ENCODE data around the gene CINP. TPM values are rescaled to one million over a fixed set of nuclear protein-coding genes. Genes with fewer than 3 reads are reported as not detected.
A peak's percentile ranks its signal among the peaks of the same experiment; 100 is the strongest.

CINP gene
- total and polyA plus RNA-seq, 9 of the 15 experiments (the other 6 are each of a cell fraction or from before 2014, with no cell fraction given): 36.3 to 63.2 (median 43.7) TPM

DNA sequence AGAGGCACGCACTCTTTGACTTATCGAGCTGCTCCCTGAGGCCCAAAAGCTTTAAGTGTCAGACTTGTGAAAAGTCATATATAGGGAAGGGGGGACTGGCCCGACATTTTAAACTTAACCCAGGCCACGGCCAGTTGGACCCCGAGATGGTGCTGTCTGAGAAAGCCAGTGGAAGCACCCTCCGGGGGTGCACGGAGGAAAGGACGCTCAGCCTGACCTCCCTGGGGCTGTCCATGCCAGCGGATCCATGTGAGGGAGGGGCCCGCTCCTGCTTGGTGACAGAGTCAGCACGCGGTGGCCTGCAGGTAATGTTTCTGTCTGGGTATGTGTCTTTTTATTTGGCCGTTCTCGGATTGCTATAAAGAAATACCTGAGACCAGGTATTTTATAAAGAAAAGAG lies 36.1 kb downstream of the CINP start (continued):
- TF ChIP-seq, protein P1, sequence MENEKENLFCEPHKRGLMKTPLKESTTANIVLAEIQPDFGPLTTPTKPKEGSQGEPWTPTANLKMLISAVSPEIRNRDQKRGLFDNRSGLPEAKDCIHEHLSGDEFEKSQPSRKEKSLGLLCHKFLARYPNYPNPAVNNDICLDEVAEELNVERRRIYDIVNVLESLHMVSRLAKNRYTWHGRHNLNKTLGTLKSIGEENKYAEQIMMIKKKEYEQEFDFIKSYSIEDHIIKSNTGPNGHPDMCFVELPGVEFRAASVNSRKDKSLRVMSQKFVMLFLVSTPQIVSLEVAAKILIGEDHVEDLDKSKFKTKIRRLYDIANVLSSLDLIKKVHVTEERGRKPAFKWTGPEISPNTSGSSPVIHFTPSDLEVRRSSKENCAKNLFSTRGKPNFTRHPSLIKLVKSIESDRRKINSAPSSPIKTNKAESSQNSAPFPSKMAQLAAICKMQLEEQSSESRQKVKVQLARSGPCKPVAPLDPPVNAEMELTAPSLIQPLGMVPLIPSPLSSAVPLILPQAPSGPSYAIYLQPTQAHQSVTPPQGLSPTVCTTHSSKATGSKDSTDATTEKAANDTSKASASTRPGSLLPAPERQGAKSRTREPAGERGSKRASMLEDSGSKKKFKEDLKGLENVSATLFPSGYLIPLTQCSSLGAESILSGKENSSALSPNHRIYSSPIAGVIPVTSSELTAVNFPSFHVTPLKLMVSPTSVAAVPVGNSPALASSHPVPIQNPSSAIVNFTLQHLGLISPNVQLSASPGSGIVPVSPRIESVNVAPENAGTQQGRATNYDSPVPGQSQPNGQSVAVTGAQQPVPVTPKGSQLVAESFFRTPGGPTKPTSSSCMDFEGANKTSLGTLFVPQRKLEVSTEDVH (IDR thresholded peaks at IDR 0.05; ENCODE audit: low read depth, partially characterized antibody): no peak
- TF ChIP-seq TARDBP (IDR thresholded peaks at IDR 0.05): no peak

DNA sequence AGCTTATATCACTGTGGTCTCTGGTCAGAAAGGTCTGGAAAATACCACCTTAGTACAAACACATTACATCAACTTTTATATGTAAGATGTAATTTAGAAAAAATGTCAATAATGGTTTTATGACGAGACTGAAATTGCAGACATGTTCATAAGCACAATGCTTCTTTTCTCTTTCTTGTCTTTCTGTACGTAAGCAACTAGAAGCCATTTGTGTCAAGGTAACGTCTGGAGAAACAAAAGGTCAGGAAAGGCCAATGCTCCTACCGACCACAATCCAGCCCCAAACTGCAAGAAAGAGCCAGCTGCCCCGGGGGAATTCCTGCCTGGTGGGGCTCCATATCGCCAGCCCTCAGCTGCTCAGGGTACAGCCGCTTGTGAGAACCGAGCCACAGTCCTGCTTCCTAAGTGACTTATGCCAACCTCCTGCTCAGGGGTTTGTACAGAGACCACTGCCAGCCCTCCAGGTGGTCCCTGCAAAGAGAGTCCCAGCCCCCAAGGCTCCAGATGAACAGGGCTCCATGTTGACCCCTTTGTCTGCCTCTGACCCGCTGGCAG lies 36.8 kb downstream of the CINP start:
- ATAC-seq: no peak
- no peaks in the 10 kb centered on the region for H3K27me3 ChIP-seq (ENCODE audit: control insufficient read depth in 2 of 2, insufficient read depth in 2 of 2, low read length in 2 of 2)
- no peak overlapping the region for H3K4me3 ChIP-seq
- H3K79me2 ChIP-seq (ENCODE audit: control insufficient read depth, insufficient read depth, low read length): peaks cover 4% of the 10 kb centered on the region; the same call in 2 of the 3 replicates
- H3K9ac ChIP-seq (ENCODE audit: insufficient read depth in 1 of 2, low read depth in 2 of 2, low read length in 2 of 2): 0 out of 4 replicates have a peak overlapping the region, but pooled peaks of 1 of the 2 experiments have one; percentile 35
- in situ Hi-C loops (cut with MboI): loop anchor here (10.0 kb wide), 1 partner anchor 189 kb away; no protein-coding TSS in a partner anchor
- CTCF ChIA-PET (ENCODE audit: low intra/inter-chr PET ratio): no interaction called here
- no peak overlapping the region for H3K4me2 ChIP-seq (ENCODE audit: insufficient read depth, low read length)
- no peak overlapping the region for H3K27ac ChIP-seq (ENCODE audit: extremely low read depth, low read depth, low read length)
- no peaks in the 10 kb centered on the region for H3K9me3 ChIP-seq (replicated peaks; ENCODE audit: control insufficient read depth, insufficient read depth, low read depth, low read length)
- POLR2A ChIA-PET: interaction anchor here (1.1 kb wide), 1 partner anchor 25 kb away, joined by 3 read pairs; no protein-coding TSS in a partner anchor
- no peaks in the 10 kb centered on the region for H3K9me1 ChIP-seq (ENCODE audit: control insufficient read depth, insufficient read depth, low read length)
- no peaks in the 10 kb centered on the region for H4K20me1 ChIP-seq (replicated peaks; ENCODE audit: control insufficient read depth, insufficient read depth, low read length)
- TF ChIP-seq, protein P2, sequence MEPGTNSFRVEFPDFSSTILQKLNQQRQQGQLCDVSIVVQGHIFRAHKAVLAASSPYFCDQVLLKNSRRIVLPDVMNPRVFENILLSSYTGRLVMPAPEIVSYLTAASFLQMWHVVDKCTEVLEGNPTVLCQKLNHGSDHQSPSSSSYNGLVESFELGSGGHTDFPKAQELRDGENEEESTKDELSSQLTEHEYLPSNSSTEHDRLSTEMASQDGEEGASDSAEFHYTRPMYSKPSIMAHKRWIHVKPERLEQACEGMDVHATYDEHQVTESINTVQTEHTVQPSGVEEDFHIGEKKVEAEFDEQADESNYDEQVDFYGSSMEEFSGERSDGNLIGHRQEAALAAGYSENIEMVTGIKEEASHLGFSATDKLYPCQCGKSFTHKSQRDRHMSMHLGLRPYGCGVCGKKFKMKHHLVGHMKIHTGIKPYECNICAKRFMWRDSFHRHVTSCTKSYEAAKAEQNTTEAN (CRISPR knock-in tag; IDR thresholded peaks at IDR 0.05): no peak
- TF ChIP-seq, protein P3, sequence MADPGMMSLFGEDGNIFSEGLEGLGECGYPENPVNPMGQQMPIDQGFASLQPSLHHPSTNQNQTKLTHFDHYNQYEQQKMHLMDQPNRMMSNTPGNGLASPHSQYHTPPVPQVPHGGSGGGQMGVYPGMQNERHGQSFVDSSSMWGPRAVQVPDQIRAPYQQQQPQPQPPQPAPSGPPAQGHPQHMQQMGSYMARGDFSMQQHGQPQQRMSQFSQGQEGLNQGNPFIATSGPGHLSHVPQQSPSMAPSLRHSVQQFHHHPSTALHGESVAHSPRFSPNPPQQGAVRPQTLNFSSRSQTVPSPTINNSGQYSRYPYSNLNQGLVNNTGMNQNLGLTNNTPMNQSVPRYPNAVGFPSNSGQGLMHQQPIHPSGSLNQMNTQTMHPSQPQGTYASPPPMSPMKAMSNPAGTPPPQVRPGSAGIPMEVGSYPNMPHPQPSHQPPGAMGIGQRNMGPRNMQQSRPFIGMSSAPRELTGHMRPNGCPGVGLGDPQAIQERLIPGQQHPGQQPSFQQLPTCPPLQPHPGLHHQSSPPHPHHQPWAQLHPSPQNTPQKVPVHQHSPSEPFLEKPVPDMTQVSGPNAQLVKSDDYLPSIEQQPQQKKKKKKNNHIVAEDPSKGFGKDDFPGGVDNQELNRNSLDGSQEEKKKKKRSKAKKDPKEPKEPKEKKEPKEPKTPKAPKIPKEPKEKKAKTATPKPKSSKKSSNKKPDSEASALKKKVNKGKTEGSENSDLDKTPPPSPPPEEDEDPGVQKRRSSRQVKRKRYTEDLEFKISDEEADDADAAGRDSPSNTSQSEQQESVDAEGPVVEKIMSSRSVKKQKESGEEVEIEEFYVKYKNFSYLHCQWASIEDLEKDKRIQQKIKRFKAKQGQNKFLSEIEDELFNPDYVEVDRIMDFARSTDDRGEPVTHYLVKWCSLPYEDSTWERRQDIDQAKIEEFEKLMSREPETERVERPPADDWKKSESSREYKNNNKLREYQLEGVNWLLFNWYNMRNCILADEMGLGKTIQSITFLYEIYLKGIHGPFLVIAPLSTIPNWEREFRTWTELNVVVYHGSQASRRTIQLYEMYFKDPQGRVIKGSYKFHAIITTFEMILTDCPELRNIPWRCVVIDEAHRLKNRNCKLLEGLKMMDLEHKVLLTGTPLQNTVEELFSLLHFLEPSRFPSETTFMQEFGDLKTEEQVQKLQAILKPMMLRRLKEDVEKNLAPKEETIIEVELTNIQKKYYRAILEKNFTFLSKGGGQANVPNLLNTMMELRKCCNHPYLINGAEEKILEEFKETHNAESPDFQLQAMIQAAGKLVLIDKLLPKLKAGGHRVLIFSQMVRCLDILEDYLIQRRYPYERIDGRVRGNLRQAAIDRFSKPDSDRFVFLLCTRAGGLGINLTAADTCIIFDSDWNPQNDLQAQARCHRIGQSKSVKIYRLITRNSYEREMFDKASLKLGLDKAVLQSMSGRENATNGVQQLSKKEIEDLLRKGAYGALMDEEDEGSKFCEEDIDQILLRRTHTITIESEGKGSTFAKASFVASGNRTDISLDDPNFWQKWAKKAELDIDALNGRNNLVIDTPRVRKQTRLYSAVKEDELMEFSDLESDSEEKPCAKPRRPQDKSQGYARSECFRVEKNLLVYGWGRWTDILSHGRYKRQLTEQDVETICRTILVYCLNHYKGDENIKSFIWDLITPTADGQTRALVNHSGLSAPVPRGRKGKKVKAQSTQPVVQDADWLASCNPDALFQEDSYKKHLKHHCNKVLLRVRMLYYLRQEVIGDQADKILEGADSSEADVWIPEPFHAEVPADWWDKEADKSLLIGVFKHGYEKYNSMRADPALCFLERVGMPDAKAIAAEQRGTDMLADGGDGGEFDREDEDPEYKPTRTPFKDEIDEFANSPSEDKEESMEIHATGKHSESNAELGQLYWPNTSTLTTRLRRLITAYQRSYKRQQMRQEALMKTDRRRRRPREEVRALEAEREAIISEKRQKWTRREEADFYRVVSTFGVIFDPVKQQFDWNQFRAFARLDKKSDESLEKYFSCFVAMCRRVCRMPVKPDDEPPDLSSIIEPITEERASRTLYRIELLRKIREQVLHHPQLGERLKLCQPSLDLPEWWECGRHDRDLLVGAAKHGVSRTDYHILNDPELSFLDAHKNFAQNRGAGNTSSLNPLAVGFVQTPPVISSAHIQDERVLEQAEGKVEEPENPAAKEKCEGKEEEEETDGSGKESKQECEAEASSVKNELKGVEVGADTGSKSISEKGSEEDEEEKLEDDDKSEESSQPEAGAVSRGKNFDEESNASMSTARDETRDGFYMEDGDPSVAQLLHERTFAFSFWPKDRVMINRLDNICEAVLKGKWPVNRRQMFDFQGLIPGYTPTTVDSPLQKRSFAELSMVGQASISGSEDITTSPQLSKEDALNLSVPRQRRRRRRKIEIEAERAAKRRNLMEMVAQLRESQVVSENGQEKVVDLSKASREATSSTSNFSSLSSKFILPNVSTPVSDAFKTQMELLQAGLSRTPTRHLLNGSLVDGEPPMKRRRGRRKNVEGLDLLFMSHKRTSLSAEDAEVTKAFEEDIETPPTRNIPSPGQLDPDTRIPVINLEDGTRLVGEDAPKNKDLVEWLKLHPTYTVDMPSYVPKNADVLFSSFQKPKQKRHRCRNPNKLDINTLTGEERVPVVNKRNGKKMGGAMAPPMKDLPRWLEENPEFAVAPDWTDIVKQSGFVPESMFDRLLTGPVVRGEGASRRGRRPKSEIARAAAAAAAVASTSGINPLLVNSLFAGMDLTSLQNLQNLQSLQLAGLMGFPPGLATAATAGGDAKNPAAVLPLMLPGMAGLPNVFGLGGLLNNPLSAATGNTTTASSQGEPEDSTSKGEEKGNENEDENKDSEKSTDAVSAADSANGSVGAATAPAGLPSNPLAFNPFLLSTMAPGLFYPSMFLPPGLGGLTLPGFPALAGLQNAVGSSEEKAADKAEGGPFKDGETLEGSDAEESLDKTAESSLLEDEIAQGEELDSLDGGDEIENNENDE (IDR thresholded peaks at IDR 0.05; ENCODE audit: low read depth, low read length): no peak
- intact Hi-C loops (cut with micrococcal nuclease): no loop called here
- DNase-seq (ENCODE audit: extremely low read depth in 1 of 4, low spot score in 3 of 4): no peak
- no TSS peak for BruUV-seq (replicated peaks)
- peaks cover 14% of the 10 kb centered on the region; the same call in 2 of the 3 replicates for H3K36me3 ChIP-seq (ENCODE audit: control insufficient read depth, insufficient read depth, low read length)
- WGBS (ENCODE audit: insufficient coverage, low coverage, missing lambda C conversion rate): 74% methylated on average over 9 of the region's 9 CpGs
- FAIRE-seq: no peak
- H3K4me1 ChIP-seq (replicated peaks in 1 of 2; ENCODE audit: control insufficient read depth in 2 of 2, insufficient read depth in 2 of 2, low read length in 2 of 2): peaks cover 0 to 9% of the 10 kb centered on the region in 2 experiments; a peak in 4 of 5 replicates
- H2AFZ ChIP-seq (ENCODE audit: low read depth, low read length): no peak overlapping the region
